ENCODE results near the gene MYL10.

The MYL10 gene

GRCh38 chr7:101629171-101629570 lies at the start of gene MYL10:
Gene MYL10, minus strand, starts transcription at chr7:101629296. Its CDS starts 178 bp downstream, at chr7:101629118.
- no peak for DNase-seq

GRCh38 chr7:101678658-101679057 lies 49.6 kb upstream of the MYL10 start:
- no peak for DNase-seq

DNA sequence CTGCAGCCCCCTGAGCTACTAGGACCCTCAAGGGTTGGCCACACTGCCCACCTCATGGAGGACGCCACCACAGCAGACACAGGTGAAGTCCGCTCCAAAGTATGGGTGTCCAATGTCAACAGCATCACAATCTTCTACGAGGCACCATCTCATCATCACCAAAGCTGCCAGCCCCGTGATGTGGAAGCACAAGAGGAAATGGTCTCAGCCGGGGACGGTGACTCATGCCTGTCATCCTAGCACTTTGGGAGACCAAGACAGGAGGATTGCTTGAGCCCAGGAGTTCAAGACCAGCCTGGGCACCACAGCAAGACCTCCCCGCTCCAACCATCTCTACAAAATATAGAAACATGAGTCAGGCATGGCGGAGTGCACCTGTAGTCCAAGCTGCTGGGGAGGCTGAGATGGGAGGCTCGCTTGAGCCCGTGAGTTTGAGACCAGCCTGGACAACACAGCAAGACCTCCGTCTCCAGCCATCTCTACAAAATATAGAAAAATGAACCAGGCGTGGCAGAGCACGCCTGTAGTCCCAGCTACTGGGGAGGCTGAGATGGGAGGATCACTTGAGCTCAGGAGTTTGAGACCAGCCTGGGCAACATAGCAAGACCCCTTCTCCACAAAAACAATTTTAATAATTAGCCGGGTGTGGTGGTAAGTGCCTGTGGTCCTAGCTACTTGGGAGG lies 48.8 kb upstream of the MYL10 start:
- no peak for DNase-seq

DNA sequence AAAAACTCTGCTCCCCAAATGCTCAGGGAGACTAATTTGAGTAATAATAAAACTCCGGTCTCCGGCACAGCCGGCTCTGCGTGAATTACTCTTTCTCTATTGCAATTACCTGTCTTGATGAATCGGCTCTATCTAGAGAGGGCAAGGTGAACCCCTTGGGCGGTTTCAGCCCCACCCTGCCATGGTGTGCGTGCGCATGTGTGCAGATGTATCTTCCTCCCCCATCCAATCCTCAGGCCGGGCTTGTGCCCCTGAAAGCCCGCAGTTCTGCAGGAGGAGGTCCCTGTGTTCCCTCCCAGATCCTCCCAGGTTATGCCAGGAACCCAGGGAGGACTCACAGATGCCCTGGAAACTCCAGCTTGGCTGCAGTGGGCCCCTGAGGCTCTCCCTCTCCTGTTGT lies 48.3 kb upstream of the MYL10 start:
- DNase-seq, result no peak

GRCh38 chr7:101676956-101677355 lies 47.9 kb upstream of the MYL10 start:
- no peak for DNase-seq

- no peak for DNase-seq
Measured at GRCh38 chr7:101676062-101676598, 47.0 kb upstream of the MYL10 start.

GRCh38 chr7:101674439-101674838 lies 45.3 kb upstream of the MYL10 start:
- no peak for DNase-seq

DNA sequence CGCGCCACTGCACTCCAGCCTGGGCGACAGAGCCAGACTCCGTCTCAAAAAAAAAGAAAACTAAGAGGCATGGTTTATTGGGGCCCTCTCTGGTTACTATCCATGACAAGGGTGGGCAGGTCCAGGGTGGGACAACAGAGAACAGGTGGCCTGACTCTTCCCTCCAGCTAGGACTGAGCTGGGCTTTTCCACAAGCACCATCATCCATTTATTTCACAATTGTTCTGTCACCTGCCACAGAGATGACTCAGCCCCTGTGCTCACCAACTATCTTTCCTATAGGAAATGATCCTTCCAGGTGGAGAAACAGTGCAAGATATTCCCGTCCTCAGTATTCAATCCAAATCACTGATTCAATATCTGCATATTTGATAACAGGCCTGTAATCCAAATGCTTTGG lies 44.9 kb upstream of the MYL10 start:
- DNase-seq, result no peak

DNA sequence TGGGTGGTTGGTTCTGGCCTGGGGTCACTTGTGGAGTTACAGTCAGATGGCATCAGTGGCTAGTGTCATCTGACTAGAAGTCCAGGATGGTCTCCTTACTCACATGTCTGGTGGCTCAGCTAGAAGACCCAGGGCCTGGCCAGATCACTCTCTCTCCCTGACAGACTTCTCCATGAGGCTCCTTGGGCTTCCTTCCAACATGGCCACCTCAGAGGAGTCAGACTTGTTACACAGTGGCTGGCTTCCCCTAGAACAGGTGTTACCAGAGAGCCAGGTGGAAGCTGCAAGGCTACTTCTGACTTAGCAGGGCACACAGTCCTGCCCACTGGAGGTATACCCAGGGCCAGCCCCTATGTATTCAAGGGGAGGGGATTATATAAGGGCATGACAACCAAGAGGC lies 44.2 kb upstream of the MYL10 start:
- no peak for DNase-seq

- no peak for DNase-seq
Measured at GRCh38 chr7:101671371-101672356, 42.6 kb upstream of the MYL10 start.

DNA sequence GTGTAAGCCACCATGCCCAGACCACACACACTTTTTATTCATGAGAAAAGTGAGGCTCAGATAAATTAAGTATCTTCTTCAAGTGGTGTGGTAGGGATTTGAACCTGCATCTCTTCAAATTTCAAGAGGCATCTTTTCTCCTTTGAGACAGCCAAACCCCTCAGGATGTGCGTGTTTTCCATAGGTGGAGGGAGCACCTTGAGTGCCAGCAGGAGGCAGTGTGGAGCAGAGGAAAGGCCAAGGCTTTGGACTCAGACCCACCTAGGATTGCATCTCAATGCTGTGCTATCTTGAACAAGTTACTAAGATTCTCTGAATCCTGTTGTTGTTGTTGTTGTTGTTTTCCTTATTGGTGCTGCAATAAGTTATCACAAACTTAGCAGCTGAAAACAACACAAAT lies 40.2 kb upstream of the MYL10 start:
- DNase-seq, result no peak

- DNase-seq, result no peak
Measured at GRCh38 chr7:101668726-101669125, 39.6 kb upstream of the MYL10 start.

DNA sequence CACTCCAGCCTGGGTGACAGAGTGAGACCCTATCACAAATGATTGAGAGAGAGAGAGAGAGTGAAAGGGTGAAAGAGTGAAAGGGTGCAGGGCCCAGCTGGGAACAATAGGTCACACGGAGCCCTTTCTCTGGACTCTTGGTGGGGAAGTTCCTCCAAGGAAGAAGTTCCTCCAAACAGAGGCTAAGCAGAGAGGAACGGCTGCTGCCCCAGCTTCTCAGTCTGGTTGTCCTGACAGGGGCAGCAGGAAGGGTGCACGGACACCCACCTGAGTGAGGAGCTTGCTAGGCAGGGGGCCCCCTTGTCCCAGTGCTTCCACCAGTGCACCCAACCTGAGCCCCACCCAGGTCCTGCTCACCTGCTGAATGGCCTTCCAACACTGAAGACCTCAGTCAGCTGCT lies 38.8 kb upstream of the MYL10 start:
- no peak for DNase-seq

DNA sequence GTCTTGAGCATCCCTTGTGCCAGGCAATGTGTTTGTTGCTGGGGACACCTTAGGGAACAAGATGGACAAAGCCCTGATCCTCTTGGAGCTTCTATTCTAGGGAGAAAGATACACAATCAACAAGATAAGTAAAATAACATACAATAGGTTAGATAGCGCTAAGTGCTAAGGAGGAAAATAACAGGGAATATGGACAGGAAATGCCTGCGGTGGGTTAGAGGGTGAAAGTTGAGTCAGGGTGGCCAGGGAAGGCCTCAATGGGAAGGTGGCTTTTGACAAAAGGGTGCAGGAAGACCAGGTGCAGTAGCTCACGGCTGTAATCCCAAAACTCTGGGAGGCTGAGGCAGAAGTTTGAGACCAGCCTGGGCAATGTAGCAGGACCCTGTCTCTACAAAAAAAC lies 38.3 kb upstream of the MYL10 start:
- no peak for DNase-seq

DNA sequence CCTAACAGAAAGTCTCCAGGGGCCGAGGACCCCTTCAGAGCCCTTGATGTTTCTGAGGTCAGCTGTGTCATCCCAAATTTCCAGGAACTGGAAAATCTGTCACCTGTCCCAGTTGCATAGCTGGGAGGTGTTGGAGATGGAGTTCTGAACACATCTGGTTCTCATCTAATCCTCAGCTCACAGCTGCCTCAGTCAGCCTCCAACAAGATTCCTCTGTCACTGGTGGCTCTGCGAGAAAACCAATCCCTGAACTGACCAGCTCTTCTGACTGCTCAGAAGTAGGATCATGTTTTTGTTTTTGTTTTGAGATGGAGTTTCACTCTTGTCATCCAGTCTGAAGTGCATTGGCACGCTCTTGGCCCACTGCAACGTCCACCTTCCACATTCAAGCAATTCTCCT lies 37.6 kb upstream of the MYL10 start:
- DNase-seq, result no peak

DNA sequence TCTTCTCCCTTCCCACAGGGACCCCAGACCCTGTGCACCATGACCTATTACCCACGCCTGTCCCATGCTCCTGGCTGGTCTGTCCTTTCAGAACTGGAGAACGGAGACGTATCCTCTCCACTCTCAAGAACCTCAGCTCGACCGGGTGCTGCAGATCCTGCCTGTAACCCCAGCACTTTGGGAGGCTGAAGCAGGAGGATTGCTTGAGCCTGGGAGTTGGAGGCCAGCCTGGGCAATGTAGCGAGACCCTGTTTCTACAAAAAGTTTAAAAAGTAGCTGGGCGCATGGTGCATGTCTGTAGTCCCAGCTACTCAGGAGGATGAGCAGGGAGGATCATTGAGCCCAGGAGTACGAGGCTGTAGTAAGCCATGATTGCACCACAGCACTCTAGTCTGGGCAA lies 37.2 kb upstream of the MYL10 start:
- no peak for DNase-seq

DNA sequence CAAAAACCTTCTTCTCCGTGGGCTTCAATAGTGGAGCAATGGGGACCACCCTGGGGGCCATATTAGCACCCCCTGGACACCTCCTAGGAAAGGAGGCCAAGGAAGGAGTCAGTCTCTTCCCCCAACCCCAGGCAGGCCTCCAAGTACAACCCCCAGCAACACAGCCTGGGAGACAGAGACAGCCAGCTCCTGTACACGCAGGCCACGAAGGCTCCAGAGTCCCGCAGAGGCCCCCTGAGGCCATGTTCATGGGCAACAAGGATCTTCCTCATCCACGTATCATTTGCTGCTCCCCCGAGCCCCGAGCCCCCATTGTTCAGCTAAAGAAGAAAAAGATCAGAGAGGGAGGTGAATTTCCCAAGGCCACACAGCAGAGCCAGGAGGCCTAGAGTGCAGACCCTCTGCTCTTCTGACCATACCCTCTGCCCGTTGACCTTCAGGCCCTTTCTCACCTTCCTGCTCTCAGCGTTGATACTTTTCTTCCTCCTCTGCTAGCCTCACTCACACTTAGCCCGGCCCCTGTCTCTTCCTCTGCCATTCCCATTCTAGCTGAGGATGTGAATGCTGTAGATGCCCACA lies 35.9 kb upstream of the MYL10 start:
- no peak for DNase-seq

DNA sequence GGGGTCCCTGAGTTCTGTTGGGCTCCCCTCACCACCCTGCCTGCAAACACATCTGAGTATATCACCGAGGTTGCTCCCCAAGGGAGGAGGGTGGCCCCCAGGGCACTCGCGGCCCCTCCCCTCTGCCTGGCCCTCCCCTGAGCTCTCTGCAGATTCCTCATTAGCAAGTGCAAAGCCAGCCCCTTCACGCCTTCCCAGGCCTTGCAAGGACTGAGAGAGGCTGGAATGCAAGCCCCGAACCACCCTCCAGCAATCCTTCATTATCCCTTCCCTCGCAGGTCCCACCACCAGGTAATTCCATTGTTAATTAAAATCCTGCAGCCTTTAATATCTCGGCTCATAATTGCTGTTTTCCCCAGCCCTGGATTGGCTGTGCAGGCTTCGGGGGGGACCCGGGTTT lies 35.3 kb upstream of the MYL10 start:
- DNase-seq, result no peak

GRCh38 chr7:101663747-101664146 lies 34.7 kb upstream of the MYL10 start:
- no peak for DNase-seq

DNA sequence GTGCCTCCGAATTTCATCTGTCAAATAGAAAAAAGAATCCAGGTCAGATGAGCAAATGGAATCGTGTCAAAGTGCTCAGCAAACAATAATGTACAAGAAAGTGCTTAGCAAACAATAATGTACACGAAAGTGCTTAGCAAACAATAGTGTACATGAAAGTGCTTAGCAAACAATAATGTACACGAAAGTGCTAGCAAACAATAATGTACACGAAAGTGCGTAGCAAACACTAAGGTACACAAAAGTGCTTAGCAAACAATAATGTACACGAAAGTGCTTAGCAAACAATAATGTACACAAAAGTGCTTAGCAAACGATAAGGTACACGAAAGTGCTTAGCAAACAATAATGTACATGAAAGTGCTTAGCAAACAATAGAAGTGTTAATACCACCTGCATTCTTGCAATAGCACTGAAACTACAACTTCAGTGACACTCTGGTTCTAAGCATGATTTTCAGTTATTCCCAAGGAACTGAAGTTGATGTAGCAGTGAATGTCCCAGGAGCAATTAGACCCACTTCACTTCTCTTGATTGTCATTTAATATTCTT lies 33.4 kb upstream of the MYL10 start:
- no peak for DNase-seq

- no peak for DNase-seq
Measured at GRCh38 chr7:101659706-101660105, 30.6 kb upstream of the MYL10 start.

GRCh38 chr7:101657171-101657570 lies 28.1 kb upstream of the MYL10 start:
- DNase-seq, result no peak

DNA sequence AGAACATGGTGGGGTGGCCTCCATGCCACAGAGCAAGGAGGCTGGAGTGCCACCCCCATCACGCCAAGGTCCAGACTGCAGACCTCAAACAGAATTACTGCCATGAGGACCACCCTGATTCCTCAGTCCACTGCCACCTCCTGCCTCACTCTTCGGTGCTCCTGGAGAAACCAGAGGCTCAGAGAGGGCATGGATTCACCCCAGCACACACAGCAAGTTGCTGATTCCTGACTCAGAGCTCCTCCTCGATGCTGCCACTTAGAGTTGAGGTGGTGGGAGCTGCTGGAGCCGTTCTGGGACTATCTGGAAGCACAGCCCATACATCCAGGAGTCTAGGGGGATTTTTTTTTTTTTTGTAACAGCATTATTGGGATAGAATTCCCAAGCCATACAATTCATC lies 22.0 kb upstream of the MYL10 start:
- no peak for DNase-seq
